CD8-positive, alpha-beta memory T cell (primary cell): ENCODE measurements around the gene C5orf15. TPM values are rescaled to one million over a fixed set of nuclear protein-coding genes. Genes with fewer than 3 reads are reported as not detected.

Experiments used
- CTCF ChIA-PET: fragments of 350-600 bp; sonication (Branson Sonifier 250); formaldehyde crosslinking; loops from one replicate; lab custom pipeline; 2021; ENCODE audit warnings: antibody characterized with exemption; lab: Charles Lee
- POLR2A ChIA-PET: fragments of 350-600 bp; sonication (Branson Sonifier 250); formaldehyde crosslinking; loops from one replicate; lab custom pipeline; 2021; ENCODE audit warnings: antibody characterized with exemption; lab: Charles Lee
- DNase-seq, 5 donors: peaks; one replicate each; pipeline versions ENCODE4 v3.0.0 to v3.0.0-alpha.2; 2020 to 2022; ENCODE audit warnings: mixed read lengths in 1 of 5
- H3K27ac ChIP-seq: one replicate; pipeline ENCODE4 v1.7.0; 2013; ENCODE audit warnings: low read depth, mild to moderate bottlenecking, low read length, moderate library complexity
- H3K27me3 ChIP-seq: 2 replicates; pipeline ENCODE4 v1.7.0; 2013; ENCODE audit warnings: low read length, mild to moderate bottlenecking; ENCODE audit not compliant: insufficient read depth, poor library complexity, severe bottlenecking
- H3K36me3 ChIP-seq: 2 replicates; pipeline ENCODE4 v1.7.0; 2013; ENCODE audit warnings: mild to moderate bottlenecking, low read length, moderate library complexity; ENCODE audit not compliant: insufficient read depth
- H3K4me1 ChIP-seq: 2 replicates; pipeline ENCODE4 v1.7.0; 2013; ENCODE audit warnings: mild to moderate bottlenecking, low read length, moderate library complexity; ENCODE audit not compliant: insufficient read depth
- H3K4me3 ChIP-seq: 2 replicates; pipeline ENCODE4 v1.7.0; 2013; ENCODE audit warnings: mild to moderate bottlenecking, low read length
- H3K9me3 ChIP-seq: 2 replicates; pipeline ENCODE4 v1.7.0; 2013; ENCODE audit warnings: mild to moderate bottlenecking, low read length
- H3K27ac Mint-ChIP-seq, 8 donors: one replicate each; pipeline ENCODE4 v1.8.0; 2020 to 2021; ENCODE audit warnings: mixed read lengths in 8 of 8, mild to moderate bottlenecking in 6 of 8, inconsistent platforms in 3 of 8, moderate library complexity in 3 of 8
- H3K27me3 Mint-ChIP-seq, 2 donors: one replicate each; pipeline ENCODE4 v1.8.0; 2020 to 2021; ENCODE audit warnings: mixed read lengths in 2 of 2, mild to moderate bottlenecking in 1 of 2, moderate library complexity in 1 of 2
- H3K36me3 Mint-ChIP-seq, 3 donors: one replicate each; pipeline ENCODE4 v1.8.0; 2020 to 2021; ENCODE audit warnings: mixed read lengths in 3 of 3, inconsistent platforms in 1 of 3, mild to moderate bottlenecking in 1 of 3
- H3K4me1 Mint-ChIP-seq, 3 donors: one replicate each; pipeline ENCODE4 v1.8.0; 2020 to 2021; ENCODE audit warnings: mixed read lengths in 3 of 3, inconsistent platforms in 1 of 3, mild to moderate bottlenecking in 1 of 3
- H3K4me3 Mint-ChIP-seq, 7 donors: one replicate each; pipeline ENCODE4 v1.8.0; 2020 to 2021; ENCODE audit warnings: mixed read lengths in 7 of 7, mild to moderate bottlenecking in 6 of 7, moderate library complexity in 4 of 7, inconsistent platforms in 2 of 7
- H3K9me3 Mint-ChIP-seq, 5 donors: one replicate each; pipeline ENCODE4 v1.8.0; 2020 to 2022; ENCODE audit warnings: mixed read lengths in 5 of 5, mild to moderate bottlenecking in 3 of 5, moderate library complexity in 2 of 5, inconsistent platforms in 1 of 5
- polyA plus RNA-seq: library from polyadenylated mRNA; unstranded; fragments of 300-500 nt; fragmentation: Illumina TruSeq; gene quantifications from one replicate; pipeline ENCODE4 v1.2.3, GENCODE V29; 2021
- total RNA-seq, 2 experiments: library from RNA; stranded (reverse); gene quantifications; one replicate each; pipeline ENCODE4 v1.2.3, GENCODE V29; 2021

C5orf15 gene
- total and polyA plus RNA-seq, 3 experiments from 2014 or later = 21.7 to 25.4 (median 21.8) TPM

DNA sequence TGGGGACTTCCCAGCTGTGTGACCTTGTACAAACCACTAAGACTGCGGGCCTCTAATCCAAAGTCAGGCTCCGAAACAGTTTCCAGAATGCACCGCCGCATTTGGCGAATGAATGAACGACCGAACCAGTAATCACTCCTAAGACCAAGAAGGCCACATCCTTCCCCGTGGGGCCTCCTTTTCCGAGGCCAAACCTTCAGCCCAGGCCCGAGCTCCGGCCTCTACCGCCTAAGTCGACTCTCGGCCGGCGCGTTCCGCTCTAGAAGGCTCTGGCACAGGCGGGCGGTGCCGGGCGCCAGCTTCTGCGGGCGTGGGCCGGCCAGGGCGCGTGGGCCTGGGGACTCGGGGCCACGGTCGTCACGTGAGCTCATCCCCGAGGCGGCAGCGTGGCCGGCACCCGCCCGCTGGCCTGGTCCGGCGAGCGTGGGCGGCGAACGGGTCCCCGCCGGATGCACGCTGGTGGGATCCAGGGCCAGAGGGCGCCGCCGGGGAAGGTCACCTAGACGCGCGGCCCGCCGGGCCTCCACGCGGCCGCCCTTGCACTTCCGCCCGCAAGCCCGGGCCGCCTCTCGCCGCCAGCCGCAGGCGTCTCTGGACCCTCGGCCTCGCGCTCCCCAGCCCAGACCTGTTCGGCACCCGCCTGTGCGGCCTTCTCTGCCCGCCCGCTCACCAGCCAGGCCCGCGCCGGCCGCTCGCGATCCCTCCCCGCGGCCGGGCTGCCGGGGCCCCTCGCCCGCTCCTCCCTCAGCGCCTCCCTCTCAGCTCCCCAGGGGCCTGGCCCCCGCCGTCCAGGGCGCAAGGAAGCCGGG, 35.6 kb upstream of the C5orf15 start:
- H3K27me3 ChIP-seq = no peaks in the 10 kb centered on the region
- peaks cover 39% of the 10 kb centered on the region for H3K4me1 ChIP-seq
- Mint-ChIP-seq H3K27ac (peak overlapping the region; percentile 94 to 99 (median 98)), H3K4me1 (peaks cover 43 to 59% (median 55%) of the 10 kb centered on the region in 3 donors), H3K4me3 (peak overlapping the region; percentile 89 to 98 (median 94)), H3K9me3 (no peaks in the 10 kb centered on the region), H3K36me3 (peaks cover 0 to 16% (median 1%) of the 10 kb centered on the region in 3 donors), H3K27me3 (no peaks in the 10 kb centered on the region)
- peak overlapping the region; percentile 94 for H3K27ac ChIP-seq
- CTCF ChIA-PET = interaction anchor here (1.0 to 2.0 kb wide), 2 partner anchors 22 to 36 kb away, joined by 3 to 12 read pairs; no protein-coding TSS in a partner anchor
- peak overlapping the region; percentile 51 for H3K4me3 ChIP-seq
- DNase-seq = peak; percentile 18 to 57 (median 31)
- peaks cover 5% of the 10 kb centered on the region for H3K36me3 ChIP-seq
- H3K9me3 ChIP-seq = no peaks in the 10 kb centered on the region
- POLR2A ChIA-PET = interaction anchor here (1.2 to 2.8 kb wide), 5 partner anchors 10 to 901 kb away, joined by 3 to 15 read pairs (median 3); partner anchors contain the start of genes CAMLG, PCBD2, PPP2CA and SKP1

DNA sequence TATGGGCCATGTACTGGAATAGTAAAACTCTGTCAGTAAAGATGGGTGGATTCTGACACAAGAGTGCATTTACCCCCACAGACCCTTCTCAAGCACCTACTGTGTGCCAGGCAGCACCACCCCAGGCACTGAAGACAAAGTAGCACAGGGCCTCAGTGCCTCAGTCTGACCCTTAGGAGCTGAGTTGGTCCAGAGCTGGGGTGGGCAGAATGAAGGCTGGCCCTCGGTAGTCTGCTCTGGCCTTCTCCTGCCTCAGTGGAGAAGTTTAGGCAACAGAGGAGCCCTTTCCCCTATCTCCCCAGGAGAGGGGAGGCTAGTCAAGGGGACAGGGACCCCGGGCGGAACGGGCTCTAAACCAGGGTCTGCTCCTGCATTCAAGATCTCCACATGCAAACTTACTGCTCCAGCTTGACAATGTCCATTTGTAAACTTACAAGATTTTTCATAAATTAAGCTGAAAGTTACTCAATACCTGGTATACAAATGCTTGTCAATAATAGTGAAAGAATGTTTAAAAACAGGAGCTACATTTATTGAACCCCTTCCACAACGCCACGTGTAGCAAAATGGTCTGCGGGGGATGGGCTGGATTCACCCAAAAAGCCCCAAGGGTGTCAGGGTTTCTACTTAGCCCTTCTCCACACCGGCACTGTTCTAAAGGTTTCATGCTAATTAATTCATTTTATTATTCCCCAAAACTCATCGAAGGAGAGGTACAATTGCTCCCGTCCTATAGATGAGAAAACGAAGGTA, 34.8 kb upstream of the C5orf15 start:
- peaks cover 39% of the 10 kb centered on the region for H3K4me1 ChIP-seq
- H3K9me3 Mint-ChIP-seq = no peaks in the 10 kb centered on the region
- peaks cover 0 to 16% (median 1%) of the 10 kb centered on the region in 3 donors for H3K36me3 Mint-ChIP-seq
- ChIA-PET CTCF (interaction anchor here (1.0 to 2.0 kb wide), 2 partner anchors 21 to 37 kb away, joined by 3 to 12 read pairs; no protein-coding TSS in a partner anchor), POLR2A (interaction anchor here (0.6 to 2.8 kb wide), 5 partner anchors 9 to 901 kb away, joined by 3 to 15 read pairs (median 6); partner anchors contain the start of genes PCBD2 and PPP2CA)
- H3K27ac ChIP-seq = peak overlapping the region; percentile 94
- peak overlapping the region; percentile 89 to 98 (median 94) for H3K4me3 Mint-ChIP-seq
- H3K27me3 ChIP-seq = no peaks in the 10 kb centered on the region
- peaks cover 5% of the 10 kb centered on the region for H3K36me3 ChIP-seq
- no peaks in the 10 kb centered on the region for H3K27me3 Mint-ChIP-seq
- DNase-seq = no peak
- peaks cover 43 to 66% (median 61%) of the 10 kb centered on the region in 3 donors for H3K4me1 Mint-ChIP-seq
- H3K9me3 ChIP-seq = no peaks in the 10 kb centered on the region
- H3K4me3 ChIP-seq = peak overlapping the region; percentile 51
- H3K27ac Mint-ChIP-seq = peak overlapping the region; percentile 94 to 99 (median 98)

DNA sequence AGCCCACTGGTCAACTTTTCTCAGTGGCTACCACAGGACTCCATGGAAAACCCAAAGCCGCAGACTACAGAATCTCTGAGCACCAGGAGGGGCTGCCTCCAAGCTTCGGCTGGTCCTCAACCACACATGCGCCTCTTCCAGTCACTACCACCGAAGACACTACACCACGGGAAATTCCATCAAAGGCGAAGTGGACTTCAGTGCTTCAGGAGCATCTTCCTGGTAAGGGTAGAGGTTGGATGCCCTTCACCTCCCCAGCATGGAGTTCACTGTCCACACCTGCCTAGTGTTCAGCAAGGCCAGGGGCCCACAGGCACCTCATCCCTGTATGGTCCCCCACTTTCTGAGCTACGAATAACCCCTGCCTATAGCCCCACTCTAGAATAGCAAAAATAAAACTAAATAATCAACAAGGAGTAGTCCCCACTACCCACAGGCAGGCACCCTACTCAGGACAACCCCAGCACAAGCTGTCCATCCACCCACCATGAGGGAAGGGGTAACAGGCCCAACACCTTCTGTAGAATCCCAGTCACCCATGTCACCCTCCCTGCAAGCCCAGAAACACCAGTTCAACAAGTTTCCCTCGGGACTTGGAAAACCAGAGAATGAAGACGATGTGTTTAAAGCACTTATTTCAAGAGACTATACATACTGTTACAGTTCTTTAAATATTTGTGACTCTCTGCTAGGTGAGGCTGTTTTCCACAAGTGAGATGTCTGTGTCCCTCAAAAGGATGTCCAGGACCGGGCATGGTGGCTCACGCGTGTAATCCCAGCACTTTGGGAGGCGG, 33.7 kb upstream of the C5orf15 start:
- POLR2A ChIA-PET = no interaction called here
- H3K9me3 Mint-ChIP-seq = no peaks in the 10 kb centered on the region
- peak overlapping the region; percentile 48 to 99 (median 84) for H3K27ac Mint-ChIP-seq
- no peaks in the 10 kb centered on the region for H3K27me3 ChIP-seq
- no peak overlapping the region for H3K4me3 ChIP-seq
- H3K4me3 Mint-ChIP-seq = peak overlapping the region; percentile 55 to 96 (median 89)
- H3K27ac ChIP-seq = no peak overlapping the region
- H3K36me3 ChIP-seq = peaks cover 5% of the 10 kb centered on the region
- CTCF ChIA-PET = no interaction called here
- peaks cover 46 to 71% (median 66%) of the 10 kb centered on the region in 3 donors for H3K4me1 Mint-ChIP-seq
- DNase-seq = no peak
- H3K9me3 ChIP-seq = no peaks in the 10 kb centered on the region
- peaks cover 0 to 16% (median 1%) of the 10 kb centered on the region in 3 donors for H3K36me3 Mint-ChIP-seq
- no peaks in the 10 kb centered on the region for H3K27me3 Mint-ChIP-seq
- peaks cover 39% of the 10 kb centered on the region for H3K4me1 ChIP-seq

GRCh38 chr5:134000696-134001453, 32.5 kb upstream of the C5orf15 start:
- no peaks in the 10 kb centered on the region for H3K9me3 ChIP-seq
- DNase-seq = no peak
- H3K27me3 ChIP-seq = no peaks in the 10 kb centered on the region
- no peak overlapping the region for H3K4me3 ChIP-seq
- ChIA-PET CTCF (interaction anchor here (0.9 kb wide), 1 partner anchor 38 kb away, joined by 3 read pairs; no protein-coding TSS in a partner anchor), POLR2A (no interaction called here)
- no peaks in the 10 kb centered on the region for H3K9me3 Mint-ChIP-seq
- H3K4me3 Mint-ChIP-seq = peak overlapping the region in 1 of 7 donors; percentile 7
- peaks cover 0 to 16% (median 1%) of the 10 kb centered on the region in 3 donors for H3K36me3 Mint-ChIP-seq
- H3K27ac ChIP-seq = no peak overlapping the region
- peaks cover 5% of the 10 kb centered on the region for H3K36me3 ChIP-seq
- peaks cover 40% of the 10 kb centered on the region for H3K4me1 ChIP-seq
- H3K27me3 Mint-ChIP-seq = no peaks in the 10 kb centered on the region
- H3K4me1 Mint-ChIP-seq = peaks cover 55 to 81% (median 73%) of the 10 kb centered on the region in 3 donors
- H3K27ac Mint-ChIP-seq = peak overlapping the region in 6 of 8 donors; percentile 19 to 98 (median 66)

- Histone ChIP-seq H3K27ac (no peak overlapping the region), H3K4me1 (peaks cover 37% of the 10 kb centered on the region), H3K4me3 (no peak overlapping the region), H3K9me3 (no peaks in the 10 kb centered on the region), H3K27me3 (no peaks in the 10 kb centered on the region), H3K36me3 (peaks cover 5% of the 10 kb centered on the region)
- Mint-ChIP-seq H3K9me3 (no peaks in the 10 kb centered on the region), H3K4me1 (peaks cover 56 to 81% (median 72%) of the 10 kb centered on the region in 3 donors), H3K27ac (peak overlapping the region in 7 of 8 donors; percentile 19 to 98 (median 54)), H3K4me3 (peak overlapping the region in 1 of 7 donors; percentile 47), H3K36me3 (peaks cover 0 to 15% (median 1%) of the 10 kb centered on the region in 3 donors), H3K27me3 (no peaks in the 10 kb centered on the region)
- POLR2A ChIA-PET = interaction anchor here (0.9 kb wide), 1 partner anchor 30 kb away, joined by 3 read pairs; no protein-coding TSS in a partner anchor
- no peak for DNase-seq
- CTCF ChIA-PET = interaction anchor here (0.6 to 0.9 kb wide), 2 partner anchors 39 to 140 kb away, joined by 3 read pairs; no protein-coding TSS in a partner anchor
Observed at GRCh38 chr5:134000091-134000511, 31.7 kb upstream of the C5orf15 start.

- no peaks in the 10 kb centered on the region for H3K27me3 Mint-ChIP-seq
- no peak for DNase-seq
- ChIA-PET CTCF (interaction anchor here (0.6 kb wide), 1 partner anchor 707 kb away, joined by 3 read pairs; no protein-coding TSS in a partner anchor), POLR2A (interaction anchor here (1.2 kb wide), 1 partner anchor 373 kb away, joined by 3 read pairs; the partner anchor contains the start of gene UBE2B)
- peaks cover 0 to 15% (median 1%) of the 10 kb centered on the region in 3 donors for H3K36me3 Mint-ChIP-seq
- Histone ChIP-seq H3K4me3 (no peak overlapping the region), H3K4me1 (peaks cover 37% of the 10 kb centered on the region), H3K27ac (no peak overlapping the region), H3K27me3 (no peaks in the 10 kb centered on the region), H3K9me3 (no peaks in the 10 kb centered on the region), H3K36me3 (peaks cover 5% of the 10 kb centered on the region)
- no peak overlapping the region for H3K4me3 Mint-ChIP-seq
- H3K4me1 Mint-ChIP-seq = peaks cover 67 to 91% (median 84%) of the 10 kb centered on the region in 3 donors
- H3K9me3 Mint-ChIP-seq = no peaks in the 10 kb centered on the region
- peak overlapping the region in 3 of 8 donors; percentile 33 to 98 (median 56) for H3K27ac Mint-ChIP-seq
Observed at GRCh38 chr5:133998807-133999206, 30.4 kb upstream of the C5orf15 start.
